ENCODE results near the gene H6PD.

H6PD gene

GRCh38 chr1:9207715-9208114, 26.9 kb upstream of the H6PD start:
- ChIA-PET CTCF (interaction anchor here (0.6 to 1.1 kb wide), 2 partner anchors 10 to 1330 kb away, joined by 3 read pairs; no protein-coding TSS in a partner anchor), POLR2A (no interaction called here)
- peaks cover 0 to 6% (median 2%) of the 10 kb centered on the region in 4 experiments for H3K4me1 ChIP-seq (ENCODE audit: control extremely low read depth in 1 of 4, control insufficient read depth in 4 of 4, insufficient read depth in 4 of 4, low read length in 3 of 4)

DNA sequence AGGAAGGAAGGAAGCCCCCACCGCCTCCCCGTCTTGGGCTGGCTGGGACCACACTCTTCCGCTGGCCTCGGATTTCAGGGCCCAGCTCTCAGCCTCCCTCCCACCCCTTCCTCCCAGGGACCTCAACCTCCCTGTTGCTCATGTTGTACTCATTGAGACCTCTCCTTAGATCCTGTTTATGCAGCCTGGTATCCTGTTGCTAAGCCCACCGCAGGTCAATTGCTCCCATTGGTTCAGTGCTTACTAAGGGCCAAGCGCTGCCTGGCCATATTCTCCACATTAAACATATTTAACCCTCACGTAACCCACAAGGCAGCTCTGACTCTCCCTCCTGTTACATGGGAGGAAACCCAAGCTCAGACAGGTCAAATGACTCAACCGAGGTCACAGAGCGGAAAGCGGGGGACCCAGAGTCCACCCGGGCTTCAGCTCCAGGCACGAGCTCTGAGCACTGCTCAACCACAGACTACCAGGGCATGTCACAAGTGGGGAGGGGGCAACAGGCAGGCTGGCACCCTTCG, 23.2 kb upstream of the H6PD start:
- H3K27me3 ChIP-seq (replicated peaks in 2 of 5; ENCODE audit: control insufficient read depth in 4 of 5, insufficient read depth in 5 of 5, low read length in 4 of 5): peaks cover 0 to 9% (median 4%) of the 10 kb centered on the region in 5 experiments
- no peaks in the 10 kb centered on the region for H3K4me1 ChIP-seq (ENCODE audit: control extremely low read depth in 1 of 4, control insufficient read depth in 4 of 4, insufficient read depth in 4 of 4, low read length in 3 of 4)
- H3K9me3 ChIP-seq (ENCODE audit: control extremely low read depth in 1 of 5, control insufficient read depth in 4 of 5, insufficient read depth in 2 of 5, low read depth in 1 of 5, low read length in 4 of 5): no peaks in the 10 kb centered on the region
- H3K36me3 ChIP-seq (ENCODE audit: control insufficient read depth in 4 of 4, insufficient read depth in 4 of 4, low read length in 3 of 4): no peaks in the 10 kb centered on the region
- CTCF ChIA-PET: interaction anchor here (0.6 kb wide), 1 partner anchor 247 kb away, joined by 3 read pairs; no protein-coding TSS in a partner anchor
- POLR2A ChIA-PET: no interaction called here
- DNase-seq: no peak
- H3K4me3 ChIP-seq (ENCODE audit: control insufficient read depth in 1 of 7, extremely low read depth in 1 of 7, insufficient read depth in 4 of 7, low read depth in 2 of 7, low read length in 6 of 7): no peak overlapping the region
- WGBS (ENCODE audit: insufficient coverage): 100% methylated on average over 2 of the region's 13 CpGs
- no peak overlapping the region for H3K27ac ChIP-seq (ENCODE audit: insufficient read depth in 1 of 2, low read depth in 1 of 2, low read length in 2 of 2, poor library complexity in 1 of 2, severe bottlenecking in 2 of 2)

More at GRCh38 chr1:9207715-9208114, 26.9 kb upstream of the H6PD start:
- DNase-seq: no peak
- WGBS (ENCODE audit: insufficient coverage): 90% methylated on average over 5 of the region's 5 CpGs
- Histone ChIP-seq H3K36me3 (ENCODE audit: control insufficient read depth in 4 of 4, insufficient read depth in 4 of 4, low read length in 3 of 4) (no peaks in the 10 kb centered on the region), H3K27me3 (replicated peaks in 2 of 5; ENCODE audit: control insufficient read depth in 4 of 5, insufficient read depth in 5 of 5, low read length in 4 of 5) (peaks cover 4 to 32% (median 21%) of the 10 kb centered on the region in 5 experiments), H3K27ac (ENCODE audit: insufficient read depth in 1 of 2, low read depth in 1 of 2, low read length in 2 of 2, poor library complexity in 1 of 2, severe bottlenecking in 2 of 2) (no peak overlapping the region), H3K4me3 (ENCODE audit: control insufficient read depth in 1 of 7, extremely low read depth in 1 of 7, insufficient read depth in 4 of 7, low read depth in 2 of 7, low read length in 6 of 7) (no peak overlapping the region), H3K9me3 (ENCODE audit: control extremely low read depth in 1 of 5, control insufficient read depth in 4 of 5, insufficient read depth in 2 of 5, low read depth in 1 of 5, low read length in 4 of 5) (no peaks in the 10 kb centered on the region)

GRCh38 chr1:9212735-9213134, 21.8 kb upstream of the H6PD start:
- no peak for DNase-seq
- CTCF ChIA-PET: interaction anchor here (1.1 kb wide), 1 partner anchor 54 kb away, joined by 3 read pairs; no protein-coding TSS in a partner anchor
- peaks cover 0 to 3% (median 0%) of the 10 kb centered on the region in 5 experiments for H3K27me3 ChIP-seq (replicated peaks in 2 of 5; ENCODE audit: control insufficient read depth in 4 of 5, insufficient read depth in 5 of 5, low read length in 4 of 5)
- no peaks in the 10 kb centered on the region for H3K36me3 ChIP-seq (ENCODE audit: control insufficient read depth in 4 of 4, insufficient read depth in 4 of 4, low read length in 3 of 4)
- POLR2A ChIA-PET: no interaction called here
- no peak overlapping the region for H3K27ac ChIP-seq (ENCODE audit: insufficient read depth in 1 of 2, low read depth in 1 of 2, low read length in 2 of 2, poor library complexity in 1 of 2, severe bottlenecking in 2 of 2)
- H3K4me3 ChIP-seq (ENCODE audit: control insufficient read depth in 1 of 7, extremely low read depth in 1 of 7, insufficient read depth in 4 of 7, low read depth in 2 of 7, low read length in 6 of 7): no peak overlapping the region
- no peaks in the 10 kb centered on the region for H3K4me1 ChIP-seq (ENCODE audit: control extremely low read depth in 1 of 4, control insufficient read depth in 4 of 4, insufficient read depth in 4 of 4, low read length in 3 of 4)
- no peaks in the 10 kb centered on the region for H3K9me3 ChIP-seq (ENCODE audit: control extremely low read depth in 1 of 5, control insufficient read depth in 4 of 5, insufficient read depth in 2 of 5, low read depth in 1 of 5, low read length in 4 of 5)
- WGBS (ENCODE audit: insufficient coverage): 100% methylated on average over 1 of the region's 3 CpGs

- DNase-seq: no peak
- Histone ChIP-seq H3K27me3 (replicated peaks in 2 of 5; ENCODE audit: control insufficient read depth in 4 of 5, insufficient read depth in 5 of 5, low read length in 4 of 5) (no peaks in the 10 kb centered on the region), H3K4me3 (ENCODE audit: control insufficient read depth in 1 of 7, extremely low read depth in 1 of 7, insufficient read depth in 4 of 7, low read depth in 2 of 7, low read length in 6 of 7) (no peak overlapping the region), H3K27ac (ENCODE audit: insufficient read depth in 1 of 2, low read depth in 1 of 2, low read length in 2 of 2, poor library complexity in 1 of 2, severe bottlenecking in 2 of 2) (no peak overlapping the region), H3K4me1 (ENCODE audit: control extremely low read depth in 1 of 4, control insufficient read depth in 4 of 4, insufficient read depth in 4 of 4, low read length in 3 of 4) (no peaks in the 10 kb centered on the region), H3K36me3 (ENCODE audit: control insufficient read depth in 4 of 4, insufficient read depth in 4 of 4, low read length in 3 of 4) (no peaks in the 10 kb centered on the region), H3K9me3 (ENCODE audit: control extremely low read depth in 1 of 5, control insufficient read depth in 4 of 5, insufficient read depth in 2 of 5, low read depth in 1 of 5, low read length in 4 of 5) (no peaks in the 10 kb centered on the region)
- ChIA-PET POLR2A (no interaction called here), CTCF (no interaction called here)
- WGBS (ENCODE audit: insufficient coverage): 96% methylated on average over 9 of the region's 10 CpGs
Observed at GRCh38 chr1:9213956-9214355, 20.6 kb upstream of the H6PD start.

GRCh38 chr1:9218917-9219316, 15.7 kb upstream of the H6PD start:
- Histone ChIP-seq H3K27me3 (replicated peaks in 2 of 5; ENCODE audit: control insufficient read depth in 4 of 5, insufficient read depth in 5 of 5, low read length in 4 of 5) (peaks cover 0 to 2% (median 0%) of the 10 kb centered on the region in 5 experiments), H3K4me1 (ENCODE audit: control extremely low read depth in 1 of 4, control insufficient read depth in 4 of 4, insufficient read depth in 4 of 4, low read length in 3 of 4) (no peaks in the 10 kb centered on the region), H3K27ac (ENCODE audit: insufficient read depth in 1 of 2, low read depth in 1 of 2, low read length in 2 of 2, poor library complexity in 1 of 2, severe bottlenecking in 2 of 2) (no peak overlapping the region), H3K36me3 (ENCODE audit: control insufficient read depth in 4 of 4, insufficient read depth in 4 of 4, low read length in 3 of 4) (no peaks in the 10 kb centered on the region), H3K9me3 (ENCODE audit: control extremely low read depth in 1 of 5, control insufficient read depth in 4 of 5, insufficient read depth in 2 of 5, low read depth in 1 of 5, low read length in 4 of 5) (no peaks in the 10 kb centered on the region), H3K4me3 (ENCODE audit: control insufficient read depth in 1 of 7, extremely low read depth in 1 of 7, insufficient read depth in 4 of 7, low read depth in 2 of 7, low read length in 6 of 7) (no peak overlapping the region)
- POLR2A ChIA-PET: no interaction called here
- no peak for DNase-seq
- WGBS (ENCODE audit: insufficient coverage): no CpG with 5 or more reads among the region's 5 CpGs
- CTCF ChIA-PET: interaction anchor here (1.3 kb wide), 1 partner anchor 15 kb away, joined by 3 read pairs; the partner anchor contains the start of gene H6PD

- no peak overlapping the region for H3K27ac ChIP-seq (ENCODE audit: insufficient read depth in 1 of 2, low read depth in 1 of 2, low read length in 2 of 2, poor library complexity in 1 of 2, severe bottlenecking in 2 of 2)
- no peaks in the 10 kb centered on the region for H3K4me1 ChIP-seq (ENCODE audit: control extremely low read depth in 1 of 4, control insufficient read depth in 4 of 4, insufficient read depth in 4 of 4, low read length in 3 of 4)
- 99% methylated on average over 11 of the region's 14 CpGs for WGBS (ENCODE audit: insufficient coverage)
- H3K4me3 ChIP-seq (ENCODE audit: control insufficient read depth in 1 of 7, extremely low read depth in 1 of 7, insufficient read depth in 4 of 7, low read depth in 2 of 7, low read length in 6 of 7): no peak overlapping the region
- no peak for DNase-seq
- H3K27me3 ChIP-seq (replicated peaks in 2 of 5; ENCODE audit: control insufficient read depth in 4 of 5, insufficient read depth in 5 of 5, low read length in 4 of 5): peaks cover 0 to 5% (median 0%) of the 10 kb centered on the region in 5 experiments
- CTCF ChIA-PET: interaction anchor here (1.0 kb wide), 1 partner anchor 13 kb away, joined by 3 read pairs; no protein-coding TSS in a partner anchor
- no peaks in the 10 kb centered on the region for H3K36me3 ChIP-seq (ENCODE audit: control insufficient read depth in 4 of 4, insufficient read depth in 4 of 4, low read length in 3 of 4)
- no peaks in the 10 kb centered on the region for H3K9me3 ChIP-seq (ENCODE audit: control extremely low read depth in 1 of 5, control insufficient read depth in 4 of 5, insufficient read depth in 2 of 5, low read depth in 1 of 5, low read length in 4 of 5)
- POLR2A ChIA-PET: no interaction called here
Observed at GRCh38 chr1:9222846-9223625, 11.5 kb upstream of the H6PD start.
